ENCODE data around the gene LRG1. TPM values are rescaled to one million over a fixed set of nuclear protein-coding genes. Genes with fewer than 3 reads are reported as not detected.

The LRG1 gene
- total RNA-seq, 1 experiment from 2014 or later: 0.81 TPM

GRCh38 chr19:4533334-4533733 is 6.5 kb downstream of the LRG1 start:
- peaks cover 49% of the 10 kb centered on the region for H3K27me3 Mint-ChIP-seq (ENCODE audit: low read depth)
- ATAC-seq (no peak), DNase-seq (ENCODE audit: low spot score) (no peak)
- H3K36me3 Mint-ChIP-seq: no peaks in the 10 kb centered on the region
- no peak overlapping the region for H3K27ac Mint-ChIP-seq
- ChIA-PET CTCF (interaction anchor here (11.1 kb wide), 1 partner anchor 9 kb away, joined by 285 read pairs; no protein-coding TSS in a partner anchor), POLR2A (no interaction called here)
- H3K4me3 Mint-ChIP-seq: no peak overlapping the region
- TF ChIP-seq TP53 (CRISPR knock-in tag; IDR thresholded peaks at IDR 0.05) (no peak), GTF2I (CRISPR knock-in tag; conservative IDR thresholded peaks at IDR 0.05) (no peak), ZNF317 (CRISPR knock-in tag; IDR thresholded peaks at IDR 0.05; ENCODE audit: borderline replicate concordance, low read depth) (no peak), ERG (CRISPR knock-in tag; IDR thresholded peaks at IDR 0.05) (no peak), ZNF425 (CRISPR knock-in tag; conservative IDR thresholded peaks at IDR 0.05) (no peak), FOXP4 (CRISPR knock-in tag; IDR thresholded peaks at IDR 0.05) (no peak)
- no peaks in the 10 kb centered on the region for H3K4me1 Mint-ChIP-seq
- no peaks in the 10 kb centered on the region for H3K9me3 Mint-ChIP-seq

GRCh38 chr19:4531562-4532165 is 8.2 kb downstream of the LRG1 start:
- CTCF ChIA-PET: interaction anchor here (11.1 kb wide), 1 partner anchor 7 kb away, joined by 285 read pairs; no protein-coding TSS in a partner anchor
- Mint-ChIP-seq H3K9me3 (no peaks in the 10 kb centered on the region), H3K27me3 (ENCODE audit: low read depth) (peaks cover 42% of the 10 kb centered on the region), H3K4me3 (no peak overlapping the region), H3K36me3 (no peaks in the 10 kb centered on the region), H3K27ac (no peak overlapping the region), H3K4me1 (no peaks in the 10 kb centered on the region)
- DNase-seq (ENCODE audit: low spot score) (no peak), ATAC-seq (no peak)
- POLR2A ChIA-PET: no interaction called here
- TF ChIP-seq HMGXB4 (CRISPR knock-in tag; IDR thresholded peaks at IDR 0.05) (no peak), GABPB1 (CRISPR knock-in tag; IDR thresholded peaks at IDR 0.05) (peak; percentile 68), USF2 (CRISPR knock-in tag; IDR thresholded peaks at IDR 0.05) (no peak), SMAD4 (CRISPR knock-in tag; IDR thresholded peaks at IDR 0.05) (no peak), GTF2I (CRISPR knock-in tag; conservative IDR thresholded peaks at IDR 0.05) (no peak), CDX4 (CRISPR knock-in tag; IDR thresholded peaks at IDR 0.05; ENCODE audit: borderline replicate concordance) (no peak)

Data from WTC11 (cell line).